Hepatocyte (in vitro differentiated cells): ENCODE measurements around the gene SERINC4. TPM values are rescaled to one million over a fixed set of nuclear protein-coding genes. Genes with fewer than 3 reads are reported as not detected.

Source experiments
- DNase-seq: peaks from one replicate; pipeline ENCODE4 v3.0.0-alpha.2; 2016; ENCODE audit warnings: low spot score
- H2AFZ ChIP-seq: fragments of 200-600 bp; sonication (generic); 2 replicates; pipeline ENCODE4 v1.6.0; 2016; ENCODE audit warnings: antibody characterized with exemption, mild to moderate bottlenecking
- H3K27ac ChIP-seq: fragments of 200-600 bp; sonication (generic); 2 replicates; pipeline ENCODE4 v1.5.1; 2016; ENCODE audit warnings: mild to moderate bottlenecking
- H3K27me3 ChIP-seq: fragments of 200-600 bp; sonication (generic); 2 replicates; pipeline ENCODE4 v1.6.1; 2016
- H3K36me3 ChIP-seq: fragments of 200-600 bp; sonication (generic); replicated peaks from 2 replicates; pipeline ENCODE4 v1.5.1; 2016; ENCODE audit warnings: low read depth; ENCODE audit not compliant: insufficient read depth
- H3K4me1 ChIP-seq: fragments of 200-600 bp; sonication (generic); 2 replicates; pipeline ENCODE4 v1.5.1; 2016; ENCODE audit warnings: mild to moderate bottlenecking, moderate library complexity; ENCODE audit not compliant: insufficient read depth
- H3K4me2 ChIP-seq: fragments of 200-600 bp; sonication (generic); 2 replicates; pipeline ENCODE4 v1.6.0; 2016
- H3K4me3 ChIP-seq: fragments of 200-600 bp; sonication (generic); 2 replicates; pipeline ENCODE4 v1.5.1; 2016; ENCODE audit warnings: mild to moderate bottlenecking
- H3K79me2 ChIP-seq: fragments of 200-600 bp; sonication (generic); 2 replicates; pipeline ENCODE4 v1.6.0; 2017; ENCODE audit warnings: mild to moderate bottlenecking
- H3K9me2 ChIP-seq: fragments of 200-600 bp; sonication (generic); replicated peaks from 2 replicates; pipeline ENCODE4 v1.6.0; 2017; ENCODE audit warnings: mild to moderate bottlenecking; ENCODE audit not compliant: insufficient read depth
- H3K9me3 ChIP-seq: fragments of 200-600 bp; sonication (generic); 2 replicates; pipeline ENCODE4 v1.5.1; 2016; ENCODE audit warnings: low read depth, mild to moderate bottlenecking
- H4K20me1 ChIP-seq: fragments of 200-600 bp; sonication (generic); 2 replicates; pipeline ENCODE4 v1.6.0; 2016; ENCODE audit warnings: mild to moderate bottlenecking; ENCODE audit not compliant: insufficient read depth, poor library complexity, severe bottlenecking
- CTCF ChIP-seq: fragments of 200-600 bp; sonication (generic); IDR thresholded peaks from 2 replicates; pipeline ENCODE4 v1.5.1; 2016; ENCODE audit warnings: antibody characterized with exemption, mild to moderate bottlenecking; ENCODE audit not compliant: poor library complexity
- EZH2 ChIP-seq: fragments of 200-600 bp; sonication (generic); IDR thresholded peaks from 2 replicates; pipeline ENCODE4 v1.6.1; 2016; ENCODE audit warnings: antibody characterized with exemption, mild to moderate bottlenecking, borderline replicate concordance
- EZH2phosphoT487 ChIP-seq: fragments of 200-600 bp; sonication (generic); IDR thresholded peaks from one replicate; pipeline ENCODE4 v1.6.1; 2018; ENCODE audit warnings: antibody characterized with exemption, mild to moderate bottlenecking, low read depth, moderate library complexity; ENCODE audit not compliant: unreplicated experiment, severe bottlenecking
- WGBS: methylation state at CpG from one replicate; pipeline ENCODE4 v1.1.6; 2016; ENCODE audit warnings: low lambda C conversion rate; ENCODE audit errors: missing lambda C conversion rate; 5-methylcytosine and 5-hydroxymethylcytosine counted together
- polyA plus RNA-seq: library from polyadenylated mRNA; unstranded; fragments of >200 nt; fragmentation: Nextera tagmentation; extraction: Ambion mirVana; gene quantifications from 2 replicates; pipeline ENCODE4 v1.2.1, GENCODE V29; 2016
- total RNA-seq: library from RNA; depleted of rRNA; stranded (reverse); fragments of >200 nt; gene quantifications from 2 replicates; pipeline ENCODE4 v1.2.3, GENCODE V29; 2014

Gene SERINC4
- total and polyA plus RNA-seq, 2 experiments from 2014 or later = 0.10 TPM; not detected in 1

GRCh38 chr15:43776718-43777266 is 23.2 kb downstream of the SERINC4 start, which contains the start of gene ELL3:
Gene ELL3, minus strand, starts transcription at chr15:43776966. Its CDS starts 65 bp downstream, at chr15:43776901.
- Histone ChIP-seq H3K9me3 (no peaks in the 10 kb centered on the region), H3K36me3 (no peaks in the 10 kb centered on the region), H2AFZ (peak within 1 kb of the TSS; percentile 91), H3K27me3 (no peaks in the 10 kb centered on the region), H3K4me1 (peaks cover 5% of the 10 kb centered on the region), H3K4me2 (peak within 1 kb of the TSS; percentile 82), H3K79me2 (no peaks in the 10 kb centered on the region), H3K9me2 (no peaks in the 10 kb centered on the region), H3K4me3 (peak within 1 kb of the TSS; percentile 57), H3K27ac (peak within 1 kb of the TSS; percentile 72), H4K20me1 (no peaks in the 10 kb centered on the region)
- 1% methylated on average over 25 of the region's 41 CpGs for WGBS
- TF ChIP-seq EZH2phosphoT487 = no peak
- no peak for TF ChIP-seq CTCF
- no peak for TF ChIP-seq EZH2
- DNase-seq = peak; percentile 85

- Histone ChIP-seq H3K4me2 (peak overlapping the region; percentile 82), H3K4me3 (peak overlapping the region; percentile 57), H2AFZ (peak overlapping the region; percentile 91), H3K36me3 (no peaks in the 10 kb centered on the region), H3K27ac (peak overlapping the region; percentile 65), H3K9me3 (no peaks in the 10 kb centered on the region), H3K79me2 (no peaks in the 10 kb centered on the region), H4K20me1 (no peaks in the 10 kb centered on the region), H3K9me2 (no peaks in the 10 kb centered on the region), H3K4me1 (peaks cover 5% of the 10 kb centered on the region), H3K27me3 (no peaks in the 10 kb centered on the region)
- TF ChIP-seq CTCF (no peak), EZH2 (no peak), EZH2phosphoT487 (no peak)
- peak; percentile 60 for DNase-seq
- WGBS = 6% methylated on average over 34 of the region's 35 CpGs
Observed at GRCh38 chr15:43776101-43776717, 23.8 kb downstream of the SERINC4 start.

- Histone ChIP-seq H2AFZ (no peak overlapping the region), H3K4me3 (no peak overlapping the region), H3K27ac (peak overlapping the region; percentile 65), H3K4me2 (peak overlapping the region; percentile 82), H3K9me2 (no peaks in the 10 kb centered on the region), H3K4me1 (peaks cover 5% of the 10 kb centered on the region), H4K20me1 (no peaks in the 10 kb centered on the region), H3K36me3 (no peaks in the 10 kb centered on the region), H3K27me3 (no peaks in the 10 kb centered on the region), H3K79me2 (no peaks in the 10 kb centered on the region), H3K9me3 (no peaks in the 10 kb centered on the region)
- TF ChIP-seq CTCF = peak; percentile 47
- no peak for TF ChIP-seq EZH2phosphoT487
- TF ChIP-seq EZH2 = no peak
- WGBS = 94% methylated on average over 1 of the region's 1 CpG
- peak; percentile 85 for DNase-seq
Observed at GRCh38 chr15:43775411-43775965, 24.5 kb downstream of the SERINC4 start.
